Cardiac fibroblast (primary cell): ENCODE results near the gene MIER3.
A peak's percentile ranks its signal among the peaks of the same experiment; 100 is the strongest.

ENCODE experiments used
- DNase-seq, 2 donors: peaks; one replicate each; pipeline versions ENCODE4 v3.0.0 to v3.0.0-alpha.2; 2010; ENCODE audit warnings: low read depth in 2 of 2
- H3K4me3 ChIP-seq, 2 donors: replicated peaks in 1 of 2; 1 replicate in 1 of 2; 2 replicates in 1 of 2; pipeline ENCODE4 v1.5.1; 2011; ENCODE audit warnings: low read depth in 2 of 2, low read length in 2 of 2, mild to moderate bottlenecking in 2 of 2, moderate library complexity in 1 of 2
- CTCF ChIP-seq: IDR thresholded peaks from one replicate; pipeline ENCODE4 v1.5.1; 2011; ENCODE audit warnings: low read depth, mild to moderate bottlenecking, low read length, inconsistent platforms

Gene MIER3

GRCh38 chr5:56961746-56962145 lies 9.8 kb upstream of the MIER3 start:
- no peak overlapping the region for H3K4me3 ChIP-seq
- DNase-seq = no peak
- TF ChIP-seq CTCF = no peak

GRCh38 chr5:56959326-56959725 lies 7.4 kb upstream of the MIER3 start:
- H3K4me3 ChIP-seq = no peak overlapping the region
- TF ChIP-seq CTCF = no peak
- no peak for DNase-seq

GRCh38 chr5:56958595-56958994 lies 6.7 kb upstream of the MIER3 start:
- H3K4me3 ChIP-seq = no peak overlapping the region
- DNase-seq = no peak
- TF ChIP-seq CTCF = no peak

GRCh38 chr5:56954262-56954661 lies 2.3 kb upstream of the MIER3 start:
- DNase-seq = no peak
- TF ChIP-seq CTCF = no peak

DNA sequence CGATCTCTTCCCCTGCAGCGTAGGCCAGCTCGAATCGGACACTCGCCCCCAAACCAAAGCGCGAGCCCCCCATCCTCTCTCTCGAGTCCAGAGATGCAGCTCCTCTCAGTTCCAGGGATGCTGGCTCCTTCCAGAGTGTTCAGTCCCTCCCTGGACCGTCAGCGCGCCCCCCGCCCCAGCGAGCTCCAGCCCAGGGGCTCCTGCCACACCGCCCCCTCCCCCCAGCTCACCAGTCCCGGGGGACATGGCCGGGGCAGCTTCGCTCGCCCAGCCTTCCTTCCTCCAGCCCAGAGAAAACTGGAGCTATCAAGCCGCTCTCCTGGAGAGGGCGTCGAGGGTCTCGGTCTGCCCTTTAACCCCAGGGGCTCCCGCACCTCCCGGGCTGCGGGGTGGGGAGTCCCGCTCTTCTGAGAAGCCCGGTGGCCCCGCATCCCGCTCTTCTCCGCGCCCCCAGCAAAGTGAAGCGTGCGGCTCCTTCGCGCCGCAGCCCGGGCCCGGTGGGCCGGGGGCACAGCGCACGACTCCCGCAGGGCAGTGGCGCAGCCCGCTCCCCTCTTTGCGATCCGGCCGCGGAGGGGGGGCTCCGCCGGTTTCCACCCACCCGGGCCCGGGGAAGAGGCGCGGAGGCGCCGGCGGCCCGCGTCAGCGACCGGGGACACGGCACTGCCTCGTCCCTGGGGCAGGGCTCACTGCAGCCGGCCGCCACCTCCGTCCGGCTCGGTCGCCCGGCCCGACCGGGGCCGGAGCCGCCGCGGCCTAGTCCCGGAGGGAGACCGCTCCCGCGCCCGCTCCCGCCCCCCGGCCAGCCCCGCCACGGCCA lies 587 bp downstream of the MIER3 start:
- TF ChIP-seq CTCF = no peak
- H3K4me3 ChIP-seq = peak overlapping the region; percentile 79 to 90
- DNase-seq = peak; percentile 9 to 27

More at GRCh38 chr5:56954262-56954661, 2.3 kb upstream of the MIER3 start:
- no peak overlapping the region for H3K4me3 ChIP-seq

DNA sequence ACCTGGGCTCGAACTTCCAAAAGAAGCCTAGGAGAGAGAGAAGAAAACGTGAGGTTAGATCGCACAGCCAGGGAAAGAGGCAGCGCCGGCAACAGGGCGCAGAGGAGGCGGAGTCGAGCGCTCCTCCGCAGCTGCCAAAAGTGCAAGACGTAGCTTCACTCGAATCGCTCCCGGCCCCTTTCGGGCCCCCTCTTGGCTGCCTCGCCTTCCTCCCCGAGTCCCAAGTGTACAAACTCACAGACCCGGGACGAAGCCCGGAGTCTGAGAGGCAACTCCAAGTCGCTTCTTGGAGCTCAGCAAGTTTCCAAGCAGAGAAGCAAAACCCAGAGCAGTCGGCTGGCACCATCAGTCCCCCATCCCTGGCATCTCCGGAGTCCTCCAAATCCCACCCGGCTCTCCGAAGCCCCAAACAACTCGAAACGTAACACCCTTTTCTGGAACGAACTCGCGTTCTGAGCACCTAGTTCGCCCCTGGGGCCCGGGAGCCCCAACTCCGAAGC lies 1.2 kb downstream of the MIER3 start:
- peak; percentile 76 to 89 for DNase-seq
- H3K4me3 ChIP-seq = peak overlapping the region; percentile 79 to 90
- TF ChIP-seq CTCF = no peak
